Neural progenitor cell (in vitro differentiated cells): ENCODE results near the gene TMEM95.

Experiments used
- EZH2 ChIP-seq: fragments of 200-600 bp; sonication (generic); IDR thresholded peaks from 2 replicates; pipeline ENCODE4 v1.6.1; 2017; ENCODE audit warnings: antibody characterized with exemption, mild to moderate bottlenecking, moderate library complexity
- EZH2phosphoT487 ChIP-seq: fragments of 200-600 bp; sonication (generic); IDR thresholded peaks from 2 replicates; pipeline ENCODE4 v1.6.1; 2017; ENCODE audit warnings: antibody characterized with exemption
- TF ChIP-seq, protein P1 (sequence below): fragments of 200-600 bp; sonication (generic); IDR thresholded peaks from 2 replicates; pipeline ENCODE4 v1.5.1; 2017; ENCODE audit warnings: antibody characterized with exemption, mild to moderate bottlenecking

DNA sequence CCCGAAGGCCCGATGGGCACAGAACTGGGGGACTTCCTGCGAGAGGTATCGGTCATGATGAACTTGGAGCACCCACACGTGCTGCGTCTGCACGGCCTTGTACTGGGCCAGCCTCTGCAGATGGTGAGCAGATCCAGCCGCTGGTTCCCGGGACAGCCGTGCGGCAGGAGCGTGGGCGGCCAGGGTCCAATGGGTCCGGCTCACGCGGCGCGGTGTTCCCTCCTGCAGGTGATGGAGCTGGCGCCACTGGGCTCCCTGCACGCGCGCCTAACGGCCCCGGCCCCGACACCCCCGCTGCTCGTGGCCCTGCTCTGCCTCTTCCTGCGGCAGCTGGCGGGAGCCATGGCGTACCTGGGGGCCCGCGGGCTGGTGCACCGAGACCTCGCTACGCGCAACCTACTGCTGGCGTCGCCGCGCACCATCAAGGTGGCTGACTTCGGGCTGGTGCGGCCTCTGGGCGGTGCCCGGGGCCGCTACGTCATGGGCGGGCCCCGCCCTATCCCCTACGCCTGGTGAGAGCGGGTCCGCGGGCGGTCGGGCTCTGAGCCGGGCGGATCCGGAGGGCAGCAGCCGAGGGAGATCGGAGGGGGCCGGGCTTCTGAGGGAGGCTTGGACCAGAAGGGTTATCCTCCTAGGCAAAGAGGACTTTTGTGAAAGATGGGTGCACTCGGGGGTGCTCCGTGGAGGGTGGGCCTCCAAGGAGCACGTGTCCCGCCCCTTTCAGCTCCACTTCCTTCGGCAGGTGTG, 29.0 kb downstream of the TMEM95 start:
- TF ChIP-seq, protein P1, sequence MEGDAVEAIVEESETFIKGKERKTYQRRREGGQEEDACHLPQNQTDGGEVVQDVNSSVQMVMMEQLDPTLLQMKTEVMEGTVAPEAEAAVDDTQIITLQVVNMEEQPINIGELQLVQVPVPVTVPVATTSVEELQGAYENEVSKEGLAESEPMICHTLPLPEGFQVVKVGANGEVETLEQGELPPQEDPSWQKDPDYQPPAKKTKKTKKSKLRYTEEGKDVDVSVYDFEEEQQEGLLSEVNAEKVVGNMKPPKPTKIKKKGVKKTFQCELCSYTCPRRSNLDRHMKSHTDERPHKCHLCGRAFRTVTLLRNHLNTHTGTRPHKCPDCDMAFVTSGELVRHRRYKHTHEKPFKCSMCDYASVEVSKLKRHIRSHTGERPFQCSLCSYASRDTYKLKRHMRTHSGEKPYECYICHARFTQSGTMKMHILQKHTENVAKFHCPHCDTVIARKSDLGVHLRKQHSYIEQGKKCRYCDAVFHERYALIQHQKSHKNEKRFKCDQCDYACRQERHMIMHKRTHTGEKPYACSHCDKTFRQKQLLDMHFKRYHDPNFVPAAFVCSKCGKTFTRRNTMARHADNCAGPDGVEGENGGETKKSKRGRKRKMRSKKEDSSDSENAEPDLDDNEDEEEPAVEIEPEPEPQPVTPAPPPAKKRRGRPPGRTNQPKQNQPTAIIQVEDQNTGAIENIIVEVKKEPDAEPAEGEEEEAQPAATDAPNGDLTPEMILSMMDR: no peak
- TF ChIP-seq EZH2 (no peak), EZH2phosphoT487 (no peak)
